HG03439 (cell line): ENCODE data around the gene PPP1R3F.
A peak's percentile ranks its signal among the peaks of the same experiment; 100 is the strongest.

Source experiments
- ATAC-seq: cut with Tn5 transposase; IDR thresholded peaks from one replicate; pipeline ENCODE4 v1.9.1; 2021; ENCODE audit warnings: mild to moderate bottlenecking, moderate library complexity; ENCODE audit not compliant: unreplicated experiment

Gene PPP1R3F, protein sequence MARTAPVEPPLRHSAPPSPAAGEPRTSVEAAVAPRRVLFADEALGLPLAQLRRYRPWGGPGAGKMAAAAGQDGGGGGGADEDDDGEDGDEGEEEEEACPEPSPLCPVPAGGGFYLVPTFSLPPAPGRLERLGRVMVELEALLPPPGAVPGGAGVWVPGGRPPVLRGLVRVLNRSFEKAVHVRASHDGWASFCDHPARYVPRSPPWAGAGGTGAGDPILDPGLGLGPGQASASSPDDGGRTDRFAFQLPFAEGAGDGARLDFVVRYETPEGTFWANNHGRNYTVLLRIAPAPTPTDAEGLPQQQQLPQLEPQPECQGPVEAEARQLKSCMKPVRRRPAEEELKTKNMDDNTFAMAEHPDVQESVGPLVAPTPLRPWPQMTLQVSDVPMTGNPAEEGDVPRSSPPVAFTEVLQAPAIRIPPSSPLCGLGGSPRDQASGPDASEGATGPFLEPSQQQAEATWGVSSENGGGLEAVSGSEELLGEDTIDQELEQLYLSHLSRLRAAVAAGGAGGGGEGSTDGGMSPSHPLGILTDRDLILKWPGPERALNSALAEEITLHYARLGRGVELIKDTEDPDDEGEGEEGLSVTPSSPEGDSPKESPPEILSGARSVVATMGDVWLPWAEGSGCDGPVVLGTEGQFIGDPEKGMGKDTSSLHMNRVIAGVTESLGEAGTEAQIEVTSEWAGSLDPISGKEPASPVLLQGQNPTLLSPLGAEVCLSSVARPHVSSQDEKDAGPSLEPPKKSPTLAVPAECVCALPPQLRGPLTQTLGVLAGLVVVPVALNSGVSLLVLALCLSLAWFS

GRCh38 chrX:49269767-49270248 lies at the start of gene PPP1R3F:
Gene PPP1R3F (plus strand): TSS chrX:49269793. CDS start chrX:49269870, 77 bp downstream.
- ATAC-seq = peak; percentile 30

DNA sequence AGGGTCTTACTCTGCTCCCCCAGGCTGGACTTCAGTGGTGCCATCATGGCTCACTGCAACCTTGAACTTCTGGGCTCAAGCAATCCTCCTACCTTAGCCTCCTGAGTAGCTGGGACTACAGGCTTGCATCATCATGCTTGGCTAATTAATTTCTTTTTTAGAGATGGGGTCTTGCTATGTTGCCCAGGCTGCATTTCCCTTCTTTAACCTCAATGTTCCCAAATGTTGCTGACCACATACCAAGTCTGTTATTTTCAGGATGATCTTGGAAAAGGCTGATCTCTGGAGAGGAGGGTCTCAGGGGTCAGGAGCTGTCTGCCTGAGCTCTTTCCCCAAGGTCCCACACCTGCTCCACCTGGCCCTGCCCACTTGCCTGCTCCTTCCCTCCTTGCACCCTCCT lies 49.5 kb upstream of the PPP1R3F start:
- no peak for ATAC-seq

GRCh38 chrX:49221868-49222267 lies 47.7 kb upstream of the PPP1R3F start:
- ATAC-seq = no peak

DNA sequence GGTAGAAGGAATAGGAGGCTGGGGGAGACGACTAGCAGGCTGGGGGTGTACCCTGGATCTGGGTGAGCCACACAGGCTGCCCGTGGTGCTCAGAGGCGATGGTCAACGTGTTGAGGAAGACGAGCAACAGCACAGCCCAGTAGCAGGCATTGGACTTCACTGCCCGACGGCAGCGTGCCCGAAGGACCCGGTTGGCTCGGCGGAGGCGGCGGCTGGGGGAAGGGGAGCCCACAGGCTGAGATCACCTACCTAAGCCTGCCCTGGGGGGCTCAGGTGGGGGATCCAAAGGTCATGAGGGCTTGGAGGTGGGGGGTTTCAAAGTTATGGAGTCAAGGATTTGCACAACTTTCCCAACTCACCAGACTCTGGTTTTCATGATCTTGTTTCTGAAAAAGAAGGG lies 43.7 kb upstream of the PPP1R3F start:
- no peak for ATAC-seq

GRCh38 chrX:49226946-49227345 lies 42.6 kb upstream of the PPP1R3F start:
- ATAC-seq = no peak

GRCh38 chrX:49227726-49228125 lies 41.9 kb upstream of the PPP1R3F start:
- no peak for ATAC-seq

DNA sequence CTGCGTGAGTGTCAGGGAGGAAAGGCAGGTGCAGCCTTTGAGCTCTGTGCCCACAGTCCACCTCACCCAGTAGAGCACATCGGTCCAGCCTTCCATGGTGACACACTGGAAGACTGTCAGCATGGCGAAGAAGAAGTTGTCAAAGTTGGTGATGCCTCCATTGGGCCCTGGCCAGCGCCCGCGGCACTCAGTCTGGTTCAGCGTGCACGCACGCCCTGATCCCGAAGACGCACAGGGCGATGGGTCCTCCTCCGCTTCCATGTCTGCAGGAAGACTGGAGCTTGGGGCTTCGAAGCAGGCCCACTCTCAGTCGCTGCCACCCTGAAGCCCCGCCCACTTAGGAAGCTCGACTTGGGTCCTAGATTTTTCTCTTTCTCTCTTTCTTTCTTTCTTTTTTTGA lies 41.4 kb upstream of the PPP1R3F start:
- no peak for ATAC-seq

DNA sequence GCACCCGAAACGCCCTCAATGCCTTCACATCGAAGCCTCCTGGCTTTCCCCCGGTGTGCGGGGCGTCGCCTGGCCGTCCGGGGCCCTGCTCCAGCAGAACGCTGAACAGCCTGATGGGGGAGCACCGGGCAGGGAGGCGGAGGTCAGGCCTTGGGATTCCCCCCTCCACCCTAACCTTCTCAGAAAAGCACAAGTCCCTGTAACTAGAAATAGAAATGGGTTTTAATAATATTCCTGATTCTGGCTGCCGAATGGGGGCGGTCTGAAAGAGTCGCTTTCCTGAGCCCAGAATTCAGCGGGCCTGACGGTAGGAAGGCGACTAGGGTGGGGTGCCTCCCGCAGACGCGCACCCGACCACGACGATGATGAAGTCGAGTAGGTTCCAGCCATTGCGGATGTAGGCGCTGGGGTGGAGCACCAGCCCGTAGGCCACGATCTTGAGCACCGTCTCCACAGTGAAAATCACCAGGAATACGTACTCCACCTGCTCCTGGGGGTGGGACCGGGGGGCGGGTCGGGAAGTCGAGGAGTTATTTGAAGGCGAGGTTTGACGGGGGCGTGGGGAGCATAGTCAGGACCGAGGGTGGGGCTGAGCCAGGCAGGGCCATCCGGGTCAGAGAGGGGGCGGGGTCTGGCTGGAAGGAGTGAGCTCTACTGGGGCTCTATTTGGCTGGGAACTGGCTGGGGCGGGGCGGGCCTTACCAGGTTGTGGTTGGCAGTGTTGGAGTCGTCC lies 38.9 kb upstream of the PPP1R3F start:
- ATAC-seq = peak; percentile 59

DNA sequence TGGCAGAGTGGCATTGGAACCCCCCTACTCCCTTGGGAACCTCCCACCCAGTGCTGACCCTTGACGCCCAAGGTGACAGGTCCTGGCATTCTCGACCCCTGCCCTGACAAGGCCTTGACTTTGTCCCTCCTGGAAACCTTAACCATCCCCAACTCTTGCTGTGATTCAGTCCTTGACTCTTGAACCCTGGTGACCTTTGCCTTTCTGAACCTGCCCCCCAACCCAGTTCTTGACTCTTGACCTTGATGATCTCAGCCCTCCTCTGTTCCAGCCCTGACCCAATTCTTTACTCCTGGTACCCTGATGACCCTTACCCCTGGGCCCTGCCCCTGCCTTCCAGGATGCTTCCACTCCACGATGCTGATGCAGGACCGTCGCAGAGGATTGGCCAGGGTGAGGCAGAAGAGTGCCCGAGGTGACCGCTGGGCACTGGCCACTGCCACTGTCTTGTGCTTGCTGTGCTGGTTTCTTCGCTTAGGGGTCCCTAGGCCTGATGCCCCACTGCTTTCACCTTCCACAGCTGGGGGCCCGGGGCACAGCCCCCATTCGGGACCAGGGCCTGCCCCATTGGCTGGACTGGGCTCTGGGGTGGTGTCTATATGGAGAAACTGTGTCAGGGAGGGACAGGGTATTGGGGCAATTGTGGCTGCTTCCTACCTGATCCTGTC lies 38.1 kb upstream of the PPP1R3F start:
- ATAC-seq = no peak

- no peak for ATAC-seq
Measured at GRCh38 chrX:49232525-49232924, 37.1 kb upstream of the PPP1R3F start.

- no peak for ATAC-seq
Measured at GRCh38 chrX:49233176-49233575, 36.4 kb upstream of the PPP1R3F start, which contains the start of gene CACNA1F. Gene CACNA1F (minus strand): TSS chrX:49233340. CDS start chrX:49233309, 31 bp downstream.

- ATAC-seq = no peak
Measured at GRCh38 chrX:49233887-49234555, 35.6 kb upstream of the PPP1R3F start.

- no peak for ATAC-seq
Measured at GRCh38 chrX:49237060-49237459, 32.5 kb upstream of the PPP1R3F start.

GRCh38 chrX:49238735-49239134 lies 30.9 kb upstream of the PPP1R3F start:
- ATAC-seq = no peak

DNA sequence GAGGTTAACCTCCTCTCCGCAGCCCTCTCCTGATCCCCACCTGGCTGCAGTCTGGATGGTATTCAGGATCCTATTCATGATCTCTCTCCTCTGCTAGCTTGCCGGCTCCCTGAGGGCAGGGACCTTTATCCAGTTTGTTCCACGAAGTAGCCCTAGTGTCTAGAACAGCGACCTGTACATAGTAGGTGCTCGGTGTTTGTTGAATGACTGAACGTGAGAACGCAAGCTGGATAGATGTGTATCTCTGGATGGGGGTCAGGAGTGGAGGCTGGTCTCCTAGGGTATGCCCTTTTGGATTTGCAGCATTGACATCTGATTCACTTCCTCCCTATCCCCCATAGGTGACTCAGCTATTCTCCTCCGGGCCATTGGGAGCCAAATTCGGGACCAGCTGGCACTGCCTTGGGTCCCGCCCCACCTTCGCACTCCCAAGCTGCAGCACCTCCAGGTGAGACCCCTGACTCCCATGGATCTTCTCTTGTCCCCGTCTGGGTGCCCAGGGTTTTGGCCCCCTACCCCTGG lies 27.0 kb upstream of the PPP1R3F start:
- no peak for ATAC-seq

DNA sequence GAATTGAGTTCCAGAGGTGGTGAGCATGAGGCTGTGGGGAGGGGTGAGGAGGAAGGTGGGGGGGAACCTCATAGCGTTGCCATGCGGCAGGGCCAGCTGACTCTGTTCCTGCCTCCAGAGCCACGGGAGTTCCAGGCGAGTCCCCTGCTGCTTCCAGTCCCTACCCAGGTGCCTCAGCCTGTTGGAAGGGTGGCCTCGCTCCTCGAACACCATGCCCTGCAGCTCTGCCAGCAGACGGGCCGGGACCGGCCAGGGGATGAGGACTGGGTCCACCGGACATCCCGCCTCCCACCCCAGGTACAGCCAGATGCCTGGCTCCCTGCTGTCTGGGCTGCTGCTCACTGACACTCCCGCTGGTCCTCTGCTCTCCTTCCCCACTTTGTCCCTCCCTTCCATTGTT lies 26.4 kb upstream of the PPP1R3F start:
- ATAC-seq = no peak

- no peak for ATAC-seq
Measured at GRCh38 chrX:49244207-49244606, 25.4 kb upstream of the PPP1R3F start.

DNA sequence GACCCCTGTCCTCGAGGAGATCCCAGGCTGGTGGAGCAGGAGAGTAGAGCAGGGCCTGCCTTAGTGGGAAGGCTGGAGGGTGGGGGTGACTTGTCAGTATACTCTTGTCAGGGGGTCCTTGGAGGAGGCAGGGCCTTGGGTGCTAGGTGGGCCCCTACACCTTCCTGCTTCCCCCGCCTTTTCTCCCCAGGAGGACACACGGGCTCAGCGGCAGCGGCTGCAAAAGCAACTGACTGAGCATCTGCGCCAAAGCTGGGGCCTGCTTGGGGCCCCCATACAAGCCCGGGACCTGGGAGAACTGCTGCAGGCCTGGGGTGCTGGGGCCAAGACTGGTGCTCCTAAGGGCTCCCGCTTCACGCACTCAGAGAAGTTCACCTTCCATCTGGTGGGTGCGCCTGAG lies 23.1 kb upstream of the PPP1R3F start:
- no peak for ATAC-seq

GRCh38 chrX:49247346-49247745 lies 22.2 kb upstream of the PPP1R3F start:
- no peak for ATAC-seq
